CD14-positive monocyte (primary cell): ENCODE data around the gene MRPL34. TPM values are rescaled to one million over a fixed set of nuclear protein-coding genes. Genes with fewer than 3 reads are reported as not detected.
A peak's percentile ranks its signal among the peaks of the same experiment; 100 is the strongest.

Source experiments
- DNase-seq, 3 donors: peaks; one replicate each; pipeline ENCODE4 v3.0.0-alpha.2; 2011 to 2022
- H2AFZ ChIP-seq: 2 replicates; pipeline ENCODE4 v1.6.0; 2012; ENCODE audit warnings: mild to moderate bottlenecking, low read depth, low read length, inconsistent platforms; ENCODE audit not compliant: insufficient read depth, poor library complexity, severe bottlenecking
- H3K27ac ChIP-seq, 2 donors: 1 replicate in 1 of 2; 2 replicates in 1 of 2; pipeline ENCODE4 v1.5.1; 2012 to 2013; ENCODE audit warnings: low read length in 2 of 2, control low read depth in 1 of 2, inconsistent platforms in 1 of 2, low read depth in 1 of 2, mild to moderate bottlenecking in 1 of 2
- H3K27me3 ChIP-seq, 2 donors: one replicate each; pipeline versions ENCODE4 v1.6.0 to v1.6.1; 2011 to 2013; ENCODE audit warnings: low read length in 2 of 2; ENCODE audit not compliant: control insufficient read depth in 2 of 2, insufficient read depth in 2 of 2
- H3K36me3 ChIP-seq, 2 donors: replicated peaks in 1 of 2; 1 replicate in 1 of 2; 2 replicates in 1 of 2; pipeline versions ENCODE4 v1.5.1 to v1.6.1; 2012 to 2013; ENCODE audit warnings: low read length in 2 of 2, control low read depth in 1 of 2, inconsistent platforms in 1 of 2, mild to moderate bottlenecking in 1 of 2; ENCODE audit not compliant: insufficient read depth in 2 of 2, control insufficient read depth in 1 of 2
- H3K4me1 ChIP-seq, 2 donors: 1 replicate in 1 of 2; 2 replicates in 1 of 2; pipeline versions ENCODE4 v1.5.1 to v1.6.1; 2012 to 2013; ENCODE audit warnings: low read length in 2 of 2, control low read depth in 1 of 2, inconsistent platforms in 1 of 2, mild to moderate bottlenecking in 1 of 2, moderate library complexity in 1 of 2; ENCODE audit not compliant: insufficient read depth in 2 of 2, control insufficient read depth in 1 of 2
- H3K4me2 ChIP-seq: replicated peaks from 2 replicates; pipeline ENCODE3; 2012; ENCODE audit warnings: low read length, moderate library complexity, mild to moderate bottlenecking; ENCODE audit not compliant: poor library complexity, severe bottlenecking; ENCODE audit errors: extremely low read depth
- H3K4me3 ChIP-seq, 3 experiments: fragments of 200-600 bp in 1 of 3; sonication (generic) in 1 of 3; replicated peaks in 1 of 3; 1 replicate in 2 of 3; 2 replicates in 1 of 3; pipeline ENCODE4 v1.5.1; 2011 to 2013; ENCODE audit warnings: low read length in 3 of 3, mild to moderate bottlenecking in 3 of 3, control low read depth in 2 of 3, low read depth in 2 of 3, inconsistent platforms in 1 of 3, moderate library complexity in 1 of 3
- H3K79me2 ChIP-seq: 2 replicates; pipeline ENCODE4 v1.6.0; 2012; ENCODE audit warnings: mild to moderate bottlenecking, control low read depth, inconsistent platforms, low read length, moderate library complexity; ENCODE audit not compliant: insufficient read depth
- H3K9ac ChIP-seq: 2 replicates; pipeline ENCODE4 v1.6.0; 2017; ENCODE audit warnings: low read length, mild to moderate bottlenecking; ENCODE audit not compliant: insufficient read depth, poor library complexity, severe bottlenecking
- H3K9me3 ChIP-seq, 2 donors: replicated peaks in 1 of 2; 1 replicate in 1 of 2; 2 replicates in 1 of 2; pipeline versions ENCODE4 v1.5.1 to v1.6.1; 2012 to 2013; ENCODE audit warnings: low read length in 2 of 2, control low read depth in 1 of 2; ENCODE audit not compliant: control insufficient read depth in 1 of 2, insufficient read depth in 1 of 2
- H4K20me1 ChIP-seq: 2 replicates; pipeline ENCODE4 v1.6.0; 2012; ENCODE audit warnings: mild to moderate bottlenecking, low read length, control low read depth, moderate library complexity; ENCODE audit not compliant: insufficient read depth
- H3K27ac Mint-ChIP-seq, 7 donors: one replicate each; pipeline ENCODE4 v1.8.0; 2020; ENCODE audit warnings: mild to moderate bottlenecking in 7 of 7, mixed read lengths in 7 of 7, moderate library complexity in 6 of 7, inconsistent platforms in 2 of 7
- H3K27me3 Mint-ChIP-seq, 3 donors: one replicate each; pipeline ENCODE4 v1.8.0; 2021 to 2022; ENCODE audit warnings: low read depth in 3 of 3, mild to moderate bottlenecking in 3 of 3, mixed read lengths in 3 of 3, moderate library complexity in 3 of 3, inconsistent platforms in 1 of 3
- H3K36me3 Mint-ChIP-seq, 2 donors: one replicate each; pipeline ENCODE4 v1.8.0; 2020; ENCODE audit warnings: mixed read lengths in 2 of 2, inconsistent platforms in 1 of 2, mild to moderate bottlenecking in 1 of 2
- H3K4me1 Mint-ChIP-seq: one replicate; pipeline ENCODE4 v1.8.0; 2020; ENCODE audit warnings: mild to moderate bottlenecking, mixed read lengths
- H3K4me3 Mint-ChIP-seq, 2 donors: one replicate each; pipeline ENCODE4 v1.8.0; 2020; ENCODE audit warnings: mild to moderate bottlenecking in 2 of 2, mixed read lengths in 2 of 2, moderate library complexity in 1 of 2
- H3K9me3 Mint-ChIP-seq, 7 donors: one replicate each; pipeline ENCODE4 v1.8.0; 2020 to 2022; ENCODE audit warnings: mixed read lengths in 7 of 7, mild to moderate bottlenecking in 6 of 7, moderate library complexity in 6 of 7, inconsistent platforms in 2 of 7
- WGBS: methylation state at CpG from one replicate; pipeline ENCODE4 v1.1.5; 2013; ENCODE audit warnings: missing lambda C conversion rate; ENCODE audit not compliant: insufficient coverage; 5-methylcytosine and 5-hydroxymethylcytosine counted together
- intact Hi-C, 2 donors: fragments of 100-400 bp; cut with micrococcal nuclease; formaldehyde crosslinking; loops; one replicate each; pipeline versions ENCODE4 v1.15.0 to v1.15.1; 2023
- polyA plus RNA-seq, 3 donors: library from polyadenylated mRNA; depleted of rRNA in 1 of 3; unstranded in 2 of 3; stranded (reverse) in 1 of 3; fragments of 300-500 nt in 2 of 3; fragments of >200 nt in 1 of 3; fragmentation: Illumina TruSeq in 2 of 3; gene quantifications; 1 replicate in 2 of 3; 2 replicates in 1 of 3; pipeline ENCODE4 v1.2.3, GENCODE V29; 2012 to 2021
- TF ChIP-seq, protein P1 (sequence below): fragments of 200-600 bp; IDR thresholded peaks from one replicate; pipeline ENCODE4 v1.8.0; 2022; ENCODE audit warnings: antibody characterized with exemption, mild to moderate bottlenecking

The MRPL34 gene
- polyA plus RNA-seq, 3 donors = 13.2 to 208 (median 155) TPM

- peaks cover 4 to 6% of the 10 kb centered on the region in 2 donors for H3K36me3 ChIP-seq
- H3K9ac ChIP-seq = peak within 1 kb of the TSS; percentile 65
- peaks cover 42 to 61% of the 10 kb centered on the region in 2 donors for H3K4me1 ChIP-seq
- H3K4me3 ChIP-seq = peak within 1 kb of the TSS; percentile 69 to 94 (median 90)
- Mint-ChIP-seq H3K4me1 (peaks cover 34% of the 10 kb centered on the region), H3K27me3 (peaks cover 0 to 1% (median 0%) of the 10 kb centered on the region in 3 donors), H3K36me3 (peaks cover 13 to 20% of the 10 kb centered on the region in 2 donors), H3K4me3 (peak within 1 kb of the TSS; percentile 95 to 99), H3K27ac (peak within 1 kb of the TSS; percentile 89 to 97 (median 92)), H3K9me3 (peaks cover 0 to 7% (median 4%) of the 10 kb centered on the region in 7 donors)
- whole genome bisulfite sequencing = under 1% methylated on average over 40 of the region's 41 CpGs
- H3K27me3 ChIP-seq = no peaks in the 10 kb centered on the region
- H3K27ac ChIP-seq = peak within 1 kb of the TSS; percentile 82 to 90
- peaks cover 16% of the 10 kb centered on the region for H3K79me2 ChIP-seq
- peak within 1 kb of the TSS; percentile 91 for H3K4me2 ChIP-seq
- intact Hi-C loops = loop anchor here in 1 of 2 donors (5.0 kb wide), 1 partner anchor 35 kb away; the partner anchor contains the start of gene ABHD8
- DNase-seq = peak; percentile 91 to 96 (median 96)
- TF ChIP-seq, protein P1, sequence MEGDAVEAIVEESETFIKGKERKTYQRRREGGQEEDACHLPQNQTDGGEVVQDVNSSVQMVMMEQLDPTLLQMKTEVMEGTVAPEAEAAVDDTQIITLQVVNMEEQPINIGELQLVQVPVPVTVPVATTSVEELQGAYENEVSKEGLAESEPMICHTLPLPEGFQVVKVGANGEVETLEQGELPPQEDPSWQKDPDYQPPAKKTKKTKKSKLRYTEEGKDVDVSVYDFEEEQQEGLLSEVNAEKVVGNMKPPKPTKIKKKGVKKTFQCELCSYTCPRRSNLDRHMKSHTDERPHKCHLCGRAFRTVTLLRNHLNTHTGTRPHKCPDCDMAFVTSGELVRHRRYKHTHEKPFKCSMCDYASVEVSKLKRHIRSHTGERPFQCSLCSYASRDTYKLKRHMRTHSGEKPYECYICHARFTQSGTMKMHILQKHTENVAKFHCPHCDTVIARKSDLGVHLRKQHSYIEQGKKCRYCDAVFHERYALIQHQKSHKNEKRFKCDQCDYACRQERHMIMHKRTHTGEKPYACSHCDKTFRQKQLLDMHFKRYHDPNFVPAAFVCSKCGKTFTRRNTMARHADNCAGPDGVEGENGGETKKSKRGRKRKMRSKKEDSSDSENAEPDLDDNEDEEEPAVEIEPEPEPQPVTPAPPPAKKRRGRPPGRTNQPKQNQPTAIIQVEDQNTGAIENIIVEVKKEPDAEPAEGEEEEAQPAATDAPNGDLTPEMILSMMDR = no peak
- peak within 1 kb of the TSS; percentile 93 for H2AFZ ChIP-seq
- H3K9me3 ChIP-seq = no peaks in the 10 kb centered on the region
- peaks cover 5% of the 10 kb centered on the region for H4K20me1 ChIP-seq
Measured at GRCh38 chr19:17336872-17337674, 31.4 kb downstream of the MRPL34 start, which contains the start of gene GTPBP3. Gene GTPBP3 (plus strand): TSS chr19:17337553. CDS start chr19:17337612, 59 bp downstream.

- peaks cover 34% of the 10 kb centered on the region for H3K4me1 Mint-ChIP-seq
- intact Hi-C loops = loop anchor here in 1 of 2 donors (5.0 kb wide), 1 partner anchor 36 kb away; the partner anchor contains the start of gene ABHD8
- H3K4me3 Mint-ChIP-seq = peak overlapping the region; percentile 95 to 99
Measured at GRCh38 chr19:17337675-17338432, 32.2 kb downstream of the MRPL34 start.

More at GRCh38 chr19:17337675-17338432, 32.2 kb downstream of the MRPL34 start:
- Mint-ChIP-seq H3K9me3 (peaks cover 0 to 1% (median under 1%) of the 10 kb centered on the region in 7 donors), H3K36me3 (peaks cover 11 to 17% of the 10 kb centered on the region in 2 donors), H3K27ac (peak overlapping the region in 6 of 7 donors; percentile 37 to 95 (median 74)), H3K27me3 (peaks cover 0 to 1% (median 0%) of the 10 kb centered on the region in 3 donors)
- Histone ChIP-seq H2AFZ (peak overlapping the region; percentile 93), H3K9me3 (no peaks in the 10 kb centered on the region), H3K36me3 (peaks cover 4 to 6% of the 10 kb centered on the region in 2 donors), H3K79me2 (peaks cover 16% of the 10 kb centered on the region), H3K27me3 (no peaks in the 10 kb centered on the region), H3K4me1 (peaks cover 42 to 59% of the 10 kb centered on the region in 2 donors), H3K4me3 (peak overlapping the region; percentile 69 to 94 (median 90)), H3K27ac (peak overlapping the region in 1 of 2 donors; percentile 17), H3K9ac (peak overlapping the region; percentile 65), H4K20me1 (no peaks in the 10 kb centered on the region), H3K4me2 (peak overlapping the region; percentile 91)
- TF ChIP-seq, protein P1 = no peak
- 6% methylated on average over 50 of the region's 50 CpGs for WGBS
- DNase-seq = peak in 1 of 3 donors; percentile 10
